GM12865 (cell line): Measurements from ENCODE around the gene DIAPH1.

Experiments used
- DNase-seq: peaks from one replicate; pipeline ENCODE4 v3.0.0; 2010; ENCODE audit warnings: low read depth
- H3K4me3 ChIP-seq: 2 replicates; pipeline ENCODE4 v1.5.1; 2011; ENCODE audit warnings: mild to moderate bottlenecking, low read depth, low read length, control low read depth
- TF ChIP-seq, protein P1 (sequence below): IDR thresholded peaks from 2 replicates; pipeline ENCODE4 v1.5.1; 2011; ENCODE audit warnings: low read length, control low read depth, low read depth, inconsistent platforms; ENCODE audit not compliant: insufficient read depth; ENCODE audit errors: missing control alignments

Gene DIAPH1

GRCh38 chr5:141618804-141619554 is at the start of gene DIAPH1:
Gene DIAPH1 (minus strand): TSS chr5:141619000. CDS start chr5:141618914, 86 bp downstream.
- peak; percentile 99 for DNase-seq
- TF ChIP-seq, protein P1, sequence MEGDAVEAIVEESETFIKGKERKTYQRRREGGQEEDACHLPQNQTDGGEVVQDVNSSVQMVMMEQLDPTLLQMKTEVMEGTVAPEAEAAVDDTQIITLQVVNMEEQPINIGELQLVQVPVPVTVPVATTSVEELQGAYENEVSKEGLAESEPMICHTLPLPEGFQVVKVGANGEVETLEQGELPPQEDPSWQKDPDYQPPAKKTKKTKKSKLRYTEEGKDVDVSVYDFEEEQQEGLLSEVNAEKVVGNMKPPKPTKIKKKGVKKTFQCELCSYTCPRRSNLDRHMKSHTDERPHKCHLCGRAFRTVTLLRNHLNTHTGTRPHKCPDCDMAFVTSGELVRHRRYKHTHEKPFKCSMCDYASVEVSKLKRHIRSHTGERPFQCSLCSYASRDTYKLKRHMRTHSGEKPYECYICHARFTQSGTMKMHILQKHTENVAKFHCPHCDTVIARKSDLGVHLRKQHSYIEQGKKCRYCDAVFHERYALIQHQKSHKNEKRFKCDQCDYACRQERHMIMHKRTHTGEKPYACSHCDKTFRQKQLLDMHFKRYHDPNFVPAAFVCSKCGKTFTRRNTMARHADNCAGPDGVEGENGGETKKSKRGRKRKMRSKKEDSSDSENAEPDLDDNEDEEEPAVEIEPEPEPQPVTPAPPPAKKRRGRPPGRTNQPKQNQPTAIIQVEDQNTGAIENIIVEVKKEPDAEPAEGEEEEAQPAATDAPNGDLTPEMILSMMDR: peak; percentile 98

GRCh38 chr5:141665995-141666940 is 47.5 kb upstream of the DIAPH1 start:
- TF ChIP-seq, protein P1: no peak
- H3K4me3 ChIP-seq: no peak overlapping the region
- DNase-seq: no peak

More at GRCh38 chr5:141618804-141619554, at the start of gene DIAPH1:
- H3K4me3 ChIP-seq: peak within 1 kb of the TSS; percentile 63

DNA sequence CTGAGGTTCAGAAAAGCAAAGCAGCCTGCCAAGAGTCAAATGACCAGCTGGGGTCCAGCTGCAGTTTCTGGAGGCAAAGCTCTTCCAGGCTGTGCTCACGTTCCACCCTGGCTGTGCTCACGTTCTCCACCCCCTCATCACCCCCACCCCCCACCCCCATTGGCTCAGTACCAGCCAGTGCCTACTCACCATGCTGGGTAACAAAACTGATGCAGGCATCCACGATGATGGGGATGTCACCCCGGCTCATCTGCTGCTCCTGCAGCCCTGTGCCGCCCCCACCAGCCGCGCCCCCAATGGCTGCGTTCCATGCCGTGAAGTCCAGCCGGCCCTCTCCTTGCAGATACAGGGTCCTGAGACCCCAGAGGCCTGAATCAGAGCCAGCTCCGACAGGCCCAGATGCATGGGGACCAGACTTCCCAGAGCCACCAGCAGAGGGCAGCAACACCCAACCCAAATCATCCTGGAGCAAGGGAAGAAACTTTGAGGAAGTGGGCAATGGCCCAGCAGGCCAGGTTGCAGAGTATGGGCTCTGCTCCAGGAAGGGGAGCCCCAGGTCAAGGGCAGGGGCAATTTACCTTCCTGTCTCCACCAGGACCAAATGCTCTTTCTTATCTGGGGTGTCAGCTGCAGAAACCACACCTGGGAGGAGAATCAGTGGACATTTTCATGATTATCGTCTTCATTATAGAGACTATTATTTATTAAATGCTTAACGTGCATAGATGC is 46.1 kb upstream of the DIAPH1 start:
- DNase-seq: peak; percentile 80
- H3K4me3 ChIP-seq: no peak overlapping the region
- TF ChIP-seq, protein P1: peak; percentile 97

DNA sequence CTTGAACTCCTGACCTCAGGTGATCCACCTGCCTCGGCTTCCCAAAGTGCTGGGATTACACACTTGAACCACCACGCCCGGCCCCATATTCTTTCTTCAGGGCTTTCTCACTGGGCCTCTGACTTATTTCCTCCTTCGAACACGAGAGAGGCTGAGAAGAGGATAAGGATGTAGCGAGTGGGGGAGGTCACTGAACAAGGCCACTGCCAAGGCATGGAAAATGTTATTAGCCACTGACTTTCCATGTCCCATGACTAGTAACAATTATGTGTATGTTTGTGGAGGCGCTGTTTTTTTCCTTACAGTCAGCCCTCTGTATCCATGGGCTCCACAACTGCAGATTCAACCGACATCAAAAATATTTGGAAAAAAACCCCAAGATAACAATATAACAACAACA is 44.7 kb upstream of the DIAPH1 start:
- no peak for DNase-seq
- TF ChIP-seq, protein P1: no peak
- no peak overlapping the region for H3K4me3 ChIP-seq

DNA sequence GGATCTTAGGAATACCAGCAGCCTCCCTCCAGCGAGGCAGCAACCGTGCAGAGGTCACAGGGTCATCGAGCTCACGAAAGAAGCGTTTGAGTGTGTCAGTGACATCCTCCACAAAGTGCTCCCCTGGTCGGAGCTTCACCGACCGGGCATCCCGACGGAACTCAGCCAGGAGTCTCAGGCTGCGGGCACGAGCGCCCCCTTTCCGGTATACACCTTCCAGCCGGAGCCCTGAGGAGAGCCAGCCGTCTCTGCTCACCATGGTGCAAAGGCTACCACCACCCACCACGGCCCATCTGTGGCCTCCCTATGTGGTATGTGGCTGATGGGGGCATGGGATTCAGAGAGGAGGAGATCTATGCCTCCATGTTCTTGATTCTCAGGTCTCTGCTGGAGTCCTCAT is 43.2 kb upstream of the DIAPH1 start:
- H3K4me3 ChIP-seq: no peak overlapping the region
- TF ChIP-seq, protein P1: no peak
- DNase-seq: no peak

DNA sequence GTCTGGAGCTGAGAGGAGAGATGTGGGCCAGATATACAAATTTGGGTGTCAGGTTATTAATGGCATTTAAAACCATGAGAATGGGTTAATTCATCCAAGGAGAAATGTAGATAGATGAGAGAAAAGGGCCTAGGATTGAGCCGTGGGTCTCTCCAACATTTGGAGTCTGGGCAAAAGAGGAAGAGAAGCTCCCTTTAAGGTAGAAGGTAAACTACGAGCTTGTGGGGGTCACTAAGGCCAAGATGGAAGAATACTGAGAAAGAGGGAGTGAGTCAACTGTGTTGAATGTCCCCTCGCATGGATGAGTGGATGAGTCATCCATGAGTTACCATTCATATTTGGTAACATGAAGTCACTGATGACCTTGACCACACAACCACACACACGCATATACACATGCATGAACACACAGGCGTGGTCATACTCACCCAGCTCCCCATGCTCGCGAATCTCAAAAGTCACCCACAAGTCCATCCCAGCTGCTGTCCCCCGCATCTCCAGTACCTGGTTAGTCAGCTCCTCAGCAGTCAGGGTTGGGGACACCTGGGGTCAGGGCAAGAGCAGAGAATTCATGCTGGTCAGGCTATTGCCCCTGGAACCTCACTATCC is 39.2 kb upstream of the DIAPH1 start:
- H3K4me3 ChIP-seq: no peak overlapping the region
- DNase-seq: peak; percentile 69
- TF ChIP-seq, protein P1: no peak
